SK-N-SH (cell line): ENCODE results near the gene CDX1. TPM values are rescaled to one million over a fixed set of nuclear protein-coding genes. Genes with fewer than 3 reads are reported as not detected.
"Not testable (repeated sequence)": the region's sequence is repeated elsewhere in the genome, so short reads cannot be mapped to it uniquely, and the experiment has no call there.

Source experiments
- CTCF ChIA-PET: fragments of 300-600, 350-600 bp; formaldehyde crosslinking; extraction: SDS; loops from one replicate; lab custom pipeline; 2021; lab: Yijun Ruan, JAX
- POLR2A ChIA-PET: fragments of 350-600 bp; sonication (Branson Sonifier 250); formaldehyde crosslinking; extraction: SDS; loops from one replicate; lab custom pipeline; 2020; ENCODE audit warnings: antibody characterized with exemption, inconsistent platforms; lab: Yijun Ruan, JAX
- DNase-seq: peaks from one replicate; pipeline ENCODE4 v3.0.0; 2012
- H2AFZ ChIP-seq: fragments of 200-600 bp; sonication (generic); 2 replicates; pipeline ENCODE4 v1.8.1; 2016; ENCODE audit warnings: antibody characterized with exemption, mild to moderate bottlenecking, low read depth
- H3F3A ChIP-seq: fragments of 200-600 bp; sonication (generic); replicated peaks from 2 replicates; pipeline ENCODE3; 2016; ENCODE audit warnings: antibody characterized with exemption, mild to moderate bottlenecking; ENCODE audit not compliant: insufficient read depth
- H3K27ac ChIP-seq, 2 experiments: fragments of 200-500 bp in 1 of 2; fragments of 200-600 bp in 1 of 2; sonication (Bioruptor generic) in 1 of 2; sonication (generic), shearing (Covaris generic) in 1 of 2; 2 replicates each; pipeline versions ENCODE4 v1.5.1 to v1.6.1; 2014 to 2016; ENCODE audit warnings: low read depth in 2 of 2, inconsistent platforms in 1 of 2, low read length in 1 of 2, mild to moderate bottlenecking in 1 of 2, mixed read lengths in 1 of 2
- H3K27me3 ChIP-seq: fragments of 200-600 bp; sonication (generic), shearing (Covaris generic); 2 replicates; pipeline ENCODE4 v1.6.1; 2016; ENCODE audit warnings: mixed run types; ENCODE audit not compliant: insufficient read depth
- H3K36me3 ChIP-seq, 2 experiments: fragments of 200-500 bp in 1 of 2; fragments of 200-600 bp in 1 of 2; sonication (Bioruptor generic) in 1 of 2; sonication (generic) in 1 of 2; replicated peaks in 1 of 2; 2 replicates each; pipeline versions ENCODE3 to v1.5.1; 2014 to 2016; ENCODE audit warnings: low read length in 1 of 2, mild to moderate bottlenecking in 1 of 2; ENCODE audit not compliant: insufficient read depth in 2 of 2, control insufficient read depth in 1 of 2
- H3K4me1 ChIP-seq, 2 experiments: fragments of 200-500 bp in 1 of 2; fragments of 200-600 bp in 1 of 2; sonication (Bioruptor generic) in 1 of 2; sonication (generic), shearing (Covaris generic) in 1 of 2; 2 replicates each; pipeline versions ENCODE4 v1.5.1 to v1.6.1; 2014 to 2016; ENCODE audit warnings: low read depth in 1 of 2, low read length in 1 of 2, mixed run types in 1 of 2; ENCODE audit not compliant: insufficient read depth in 2 of 2, control insufficient read depth in 1 of 2
- H3K4me2 ChIP-seq: fragments of 200-600 bp; sonication (generic), shearing (Covaris generic); 2 replicates; pipeline ENCODE4 v1.6.1; 2017; ENCODE audit warnings: mixed run types
- H3K4me3 ChIP-seq, 2 experiments: fragments of 200-500 bp in 1 of 2; fragments of 200-600 bp in 1 of 2; sonication (Bioruptor generic) in 1 of 2; sonication (generic), shearing (Covaris generic) in 1 of 2; 2 replicates each; pipeline versions ENCODE4 v1.5.1 to v1.8.1; 2014 to 2016; ENCODE audit warnings: low read depth in 2 of 2, inconsistent platforms in 1 of 2, low read length in 1 of 2, mild to moderate bottlenecking in 1 of 2, mixed read lengths in 1 of 2, moderate library complexity in 1 of 2
- H3K79me2 ChIP-seq: fragments of 200-600 bp; sonication (generic); 2 replicates; pipeline ENCODE4 v1.8.1; 2017; ENCODE audit warnings: mild to moderate bottlenecking; ENCODE audit not compliant: insufficient read depth
- H3K9ac ChIP-seq: fragments of 200-600 bp; sonication (generic); 2 replicates; pipeline ENCODE4 v1.6.1; 2017; ENCODE audit warnings: mixed run types
- H3K9me2 ChIP-seq: fragments of 200-600 bp; sonication (generic); 2 replicates; pipeline ENCODE4 v1.6.1; 2017; ENCODE audit warnings: mixed run types
- H3K9me3 ChIP-seq: fragments of 200-600 bp; sonication (generic); 2 replicates; pipeline ENCODE4 v1.6.1; 2017; ENCODE audit warnings: mixed run types, mild to moderate bottlenecking, moderate library complexity
- H4K20me1 ChIP-seq: fragments of 200-600 bp; sonication (generic); 2 replicates; pipeline ENCODE4 v1.6.1; 2017; ENCODE audit warnings: mild to moderate bottlenecking, mixed run types; ENCODE audit not compliant: insufficient read depth
- NRF1 ChIP-seq: IDR thresholded peaks from 2 replicates; pipeline ENCODE4 v1.6.1; 2012; ENCODE audit warnings: low read depth, mild to moderate bottlenecking, low read length
- RAD21 ChIP-seq: IDR thresholded peaks from 2 replicates; pipeline ENCODE4 v1.6.1; 2012; ENCODE audit warnings: mild to moderate bottlenecking, low read length
- RCOR1 ChIP-seq: fragments of 150-350 bp; IDR thresholded peaks from 2 replicates; pipeline ENCODE4 v1.6.1; 2017; ENCODE audit warnings: antibody characterized with exemption, low read length
- REST ChIP-seq: IDR thresholded peaks from 2 replicates; pipeline ENCODE4 v1.6.1; 2012; ENCODE audit warnings: mild to moderate bottlenecking, low read depth, low read length, moderate library complexity
- WGBS: methylation state at CpG from one replicate; pipeline ENCODE4 v1.1.6; 2017; ENCODE audit warnings: low lambda C conversion rate; 5-methylcytosine and 5-hydroxymethylcytosine counted together
- polyA plus RNA-seq, 3 experiments: library from polyadenylated mRNA; depleted of rRNA; stranded (reverse); fragments of >200 nt; gene quantifications; 2 replicates each; pipeline ENCODE4 v1.2.3, GENCODE V29; 2012

The CDX1 gene
- polyA plus RNA-seq, 1 of the 3 experiments (the other 2 are of a cell fraction) = 0.23 TPM

GRCh38 chr5:150230842-150231241, 64.3 kb downstream of the CDX1 start:
- H3K79me2 ChIP-seq = no peaks in the 10 kb centered on the region
- CTCF ChIA-PET = interaction anchor here (0.9 to 1.5 kb wide), 4 partner anchors 10 to 100 kb away, joined by 3 to 4 read pairs (median 4); no protein-coding TSS in a partner anchor
- 85% methylated on average over 7 of the region's 7 CpGs for WGBS

GRCh38 chr5:150233706-150234105, 67.1 kb downstream of the CDX1 start:
- POLR2A ChIA-PET, H3K4me2 ChIP-seq, H3K27me3 ChIP-seq, H3K79me2 ChIP-seq, H3K27ac ChIP-seq, H2AFZ ChIP-seq, DNase-seq, H3F3A ChIP-seq, H3K4me3 ChIP-seq, H4K20me1 ChIP-seq, H3K4me1 ChIP-seq, H3K36me3 ChIP-seq, H3K9ac ChIP-seq, H3K9me2 ChIP-seq, H3K9me3 ChIP-seq: not testable (repeated sequence)
- WGBS = 82% methylated on average over 5 of the region's 5 CpGs
- CTCF ChIA-PET = interaction anchor here (1.5 to 3.1 kb wide), 4 partner anchors 15 to 400 kb away, joined by 3 to 11 read pairs (median 6); no protein-coding TSS in a partner anchor

More at GRCh38 chr5:150230842-150231241, 64.3 kb downstream of the CDX1 start:
- POLR2A ChIA-PET = interaction anchor here (0.6 kb wide), 1 partner anchor 81 kb away, joined by 3 read pairs; no protein-coding TSS in a partner anchor
- no peak for TF ChIP-seq RCOR1
- TF ChIP-seq NRF1 = no peak
- no peak for TF ChIP-seq REST
- TF ChIP-seq RAD21 = no peak
- no peaks in the 10 kb centered on the region for H3K9me3 ChIP-seq
- H3K4me2 ChIP-seq = no peak overlapping the region
- no peak overlapping the region for H3K9ac ChIP-seq
- H4K20me1 ChIP-seq = no peaks in the 10 kb centered on the region
- no peaks in the 10 kb centered on the region for H3K27me3 ChIP-seq
- H3K27ac ChIP-seq = no peak overlapping the region
- no peaks in the 10 kb centered on the region for H3K36me3 ChIP-seq
- H2AFZ ChIP-seq = no peak overlapping the region
- no peaks in the 10 kb centered on the region for H3K9me2 ChIP-seq
- DNase-seq = no peak
- H3K4me1 ChIP-seq = peaks cover 0 to 13% of the 10 kb centered on the region in 2 experiments; a peak in 1 of 4 replicates
- H3K4me3 ChIP-seq = no peak overlapping the region
- H3F3A ChIP-seq = no peaks in the 10 kb centered on the region

Other genes with a start within 250 kb of the CDX1 start
- 0.05 and 0.06 TPM in 2 replicates for gene PDE6A, start 222.0 kb upstream of the CDX1 start, polyA plus RNA-seq (2012; rRNA removed)
- 1.3 and 1.9 TPM in 2 replicates for gene SLC26A2, start 206.0 kb upstream of the CDX1 start, polyA plus RNA-seq (2012; rRNA removed)
- gene TIGD6, start 166.1 kb upstream of the CDX1 start, polyA plus RNA-seq (2012; rRNA removed) = 4.7 and 4.8 TPM in 2 replicates
- gene HMGXB3, start 166.0 kb upstream of the CDX1 start, polyA plus RNA-seq (2012; rRNA removed) = 28.8 and 39.9 TPM in 2 replicates
- gene CSF1R, start 80.2 kb upstream of the CDX1 start, polyA plus RNA-seq (2012; rRNA removed) = 0.15 and 0.25 TPM in 2 replicates
- 25.9 and 32.1 TPM in 2 replicates for gene PDGFRB, start 10.9 kb upstream of the CDX1 start, polyA plus RNA-seq (2012; rRNA removed)
- gene SLC6A7, start 23.3 kb downstream of the CDX1 start, polyA plus RNA-seq (2012; rRNA removed) = not detected in 2 replicates
- gene CAMK2A, start 123.0 kb downstream of the CDX1 start, polyA plus RNA-seq (2012; rRNA removed) = 0.05 and 0.10 TPM in 2 replicates
- gene ARSI, start 136.1 kb downstream of the CDX1 start, polyA plus RNA-seq (2012; rRNA removed) = 0.03 and 0.20 TPM in 2 replicates
- gene TCOF1, start 190.9 kb downstream of the CDX1 start, polyA plus RNA-seq (2012; rRNA removed) = 21.9 and 33.0 TPM in 2 replicates
- 0.15 and 0.26 TPM in 2 replicates for gene CD74, start 246.1 kb downstream of the CDX1 start, polyA plus RNA-seq (2012; rRNA removed)